HG03039 (cell line): Measurements from ENCODE around the gene FTCD.
"Not testable (repeated sequence)": the region's sequence is repeated elsewhere in the genome, so short reads cannot be mapped to it uniquely, and the experiment has no call there.

Experiments used
- ATAC-seq: cut with Tn5 transposase; IDR thresholded peaks from one replicate; pipeline ENCODE4 v1.9.1; 2021; ENCODE audit warnings: mild to moderate bottlenecking, moderate library complexity; ENCODE audit not compliant: unreplicated experiment

Gene FTCD

GRCh38 chr21:46154155-46154954 lies 1.0 kb downstream of the FTCD start:
- ATAC-seq: no peak

DNA sequence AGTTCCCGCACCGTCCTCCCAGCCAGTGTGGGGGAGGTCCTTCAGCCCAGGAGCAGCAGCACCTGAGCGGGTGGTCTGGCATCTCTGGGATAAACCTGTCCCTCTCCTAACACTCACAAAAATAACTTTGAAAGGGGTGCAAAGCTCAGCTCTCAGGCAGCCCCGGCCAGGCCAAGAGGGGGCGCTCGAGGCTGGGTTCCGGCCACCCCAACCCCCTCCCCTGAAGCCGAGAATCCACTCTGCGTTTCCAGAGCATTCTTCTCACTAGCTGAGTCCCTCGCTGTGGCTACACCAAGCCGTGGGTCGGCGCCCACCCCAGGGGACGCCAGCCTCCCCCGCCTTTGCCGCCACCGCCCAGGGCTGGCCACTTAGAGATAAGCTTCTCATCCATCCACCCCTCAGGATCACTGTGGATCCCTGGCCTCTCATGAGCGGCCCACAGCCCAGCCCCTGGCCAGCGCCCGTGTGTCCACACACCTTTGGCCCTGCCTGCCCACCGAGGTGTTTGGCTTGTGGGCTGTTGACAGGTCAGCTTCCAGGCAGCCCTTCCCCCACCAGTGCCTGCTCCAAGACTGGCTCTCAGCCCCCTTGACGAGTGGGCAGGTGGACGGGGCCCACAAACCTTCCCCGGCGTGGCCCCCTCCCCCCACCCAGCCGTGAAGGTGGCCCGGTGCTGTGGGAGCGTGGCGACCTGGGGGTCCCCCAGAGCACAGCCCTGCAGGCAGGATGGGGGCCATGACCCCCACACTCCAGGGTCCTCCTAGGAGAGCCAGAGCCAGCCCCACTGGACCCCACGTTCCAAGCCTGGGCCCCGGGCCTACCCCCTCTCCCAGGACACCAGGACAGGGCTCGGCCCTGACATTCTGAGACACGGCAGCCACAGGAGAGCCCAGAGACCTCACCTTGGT lies 1.9 kb downstream of the FTCD start:
- no peak for ATAC-seq

DNA sequence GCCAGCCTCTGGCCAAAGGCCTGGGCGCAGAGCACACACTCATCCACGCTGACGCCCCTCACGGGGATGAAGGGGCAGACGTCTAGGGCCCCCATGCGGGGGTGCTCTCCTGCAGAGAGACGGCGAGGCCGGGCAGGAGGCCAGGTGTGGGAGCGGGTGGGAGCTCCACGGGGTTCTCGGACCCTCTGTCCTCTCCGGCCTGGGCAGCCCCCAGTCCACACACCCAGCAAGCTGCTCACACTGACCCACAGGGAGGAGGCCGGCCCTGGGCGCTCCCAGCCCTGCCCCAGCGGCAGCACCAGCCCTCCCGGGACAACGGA lies 2.5 kb downstream of the FTCD start:
- no peak for ATAC-seq

DNA sequence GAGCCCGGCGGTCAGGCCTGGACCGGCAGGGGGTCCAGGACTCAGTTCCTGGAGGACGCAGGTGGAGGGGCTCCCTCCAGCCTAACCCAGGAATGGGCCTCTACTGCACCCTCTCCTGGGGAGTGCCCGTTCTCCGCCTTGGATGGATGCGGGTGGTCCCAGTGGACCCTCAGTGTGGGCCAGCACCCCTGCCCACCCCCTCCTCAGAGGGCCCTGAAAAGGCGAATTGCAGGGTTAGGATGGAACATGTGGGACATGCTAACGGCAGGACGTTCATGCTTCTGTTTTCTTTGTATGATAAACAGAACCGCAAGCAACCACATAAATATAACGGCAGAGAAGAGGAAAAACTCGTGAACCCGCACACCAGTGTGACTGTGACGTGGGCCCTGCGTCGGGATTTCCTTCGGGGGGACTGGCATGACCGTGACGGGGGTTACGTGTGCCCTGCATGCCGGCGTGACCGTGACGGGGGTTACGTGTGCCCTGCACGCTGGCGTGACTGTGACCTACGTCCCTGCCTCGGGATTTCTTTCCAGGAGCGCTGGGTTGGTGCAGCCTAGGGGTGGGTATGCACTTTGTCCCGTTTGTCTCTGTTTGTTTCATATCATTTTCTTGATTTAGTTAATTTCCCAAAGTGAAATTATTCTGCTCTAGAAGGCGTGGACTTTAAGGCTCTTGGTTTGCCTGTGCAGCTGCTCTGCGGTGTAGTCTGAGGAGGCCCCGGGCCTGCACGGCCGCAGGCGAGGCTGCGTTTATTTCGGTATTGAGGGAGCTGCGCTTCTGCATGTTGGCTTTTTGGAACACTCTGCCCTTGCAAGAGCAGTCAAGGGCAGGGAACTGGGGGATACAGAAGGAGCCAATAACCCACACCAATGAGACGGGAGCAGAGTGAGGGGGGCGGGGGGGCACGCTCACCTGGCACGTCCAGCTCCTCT lies 3.1 kb downstream of the FTCD start:
- no peak for ATAC-seq

DNA sequence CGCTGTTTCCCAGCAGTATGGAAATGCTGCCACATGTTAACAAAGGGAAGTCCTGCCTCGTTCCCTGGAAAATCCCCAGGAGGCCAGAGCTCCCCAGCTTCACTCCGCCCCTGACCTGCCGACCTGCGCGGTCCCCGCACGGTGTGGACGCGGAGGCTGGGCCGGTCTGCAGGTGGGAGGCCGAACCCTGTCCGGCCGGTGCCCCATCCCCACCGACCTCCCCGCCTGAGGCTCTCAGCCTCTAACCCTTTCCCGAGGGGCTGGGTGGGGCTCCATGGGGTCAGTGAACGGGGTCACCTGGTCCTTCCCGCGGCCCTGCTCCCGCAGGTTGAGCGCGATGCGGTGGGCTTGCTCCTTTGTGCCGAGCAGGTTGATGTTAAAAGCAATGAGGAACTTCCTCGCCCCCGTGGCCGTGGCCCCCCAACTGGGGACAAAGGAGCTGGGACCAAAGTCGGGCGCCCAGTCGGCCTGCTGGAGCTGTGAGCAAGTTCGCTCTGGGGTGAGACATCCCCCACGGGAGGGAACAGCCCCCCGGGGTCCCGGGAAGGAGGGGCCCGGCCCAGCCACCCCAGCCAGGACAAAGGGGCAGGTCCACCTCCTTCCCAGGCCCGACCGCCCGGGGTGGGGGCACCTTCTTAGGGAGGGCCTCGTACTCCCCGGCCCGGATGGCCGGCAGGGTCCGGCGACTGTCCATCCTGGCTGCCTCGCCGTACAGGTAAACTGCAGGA lies 4.0 kb downstream of the FTCD start:
- no peak for ATAC-seq

GRCh38 chr21:46150491-46151121 lies 4.8 kb downstream of the FTCD start:
- ATAC-seq: no peak

GRCh38 chr21:46150073-46150472 lies 5.3 kb downstream of the FTCD start:
- ATAC-seq: no peak

DNA sequence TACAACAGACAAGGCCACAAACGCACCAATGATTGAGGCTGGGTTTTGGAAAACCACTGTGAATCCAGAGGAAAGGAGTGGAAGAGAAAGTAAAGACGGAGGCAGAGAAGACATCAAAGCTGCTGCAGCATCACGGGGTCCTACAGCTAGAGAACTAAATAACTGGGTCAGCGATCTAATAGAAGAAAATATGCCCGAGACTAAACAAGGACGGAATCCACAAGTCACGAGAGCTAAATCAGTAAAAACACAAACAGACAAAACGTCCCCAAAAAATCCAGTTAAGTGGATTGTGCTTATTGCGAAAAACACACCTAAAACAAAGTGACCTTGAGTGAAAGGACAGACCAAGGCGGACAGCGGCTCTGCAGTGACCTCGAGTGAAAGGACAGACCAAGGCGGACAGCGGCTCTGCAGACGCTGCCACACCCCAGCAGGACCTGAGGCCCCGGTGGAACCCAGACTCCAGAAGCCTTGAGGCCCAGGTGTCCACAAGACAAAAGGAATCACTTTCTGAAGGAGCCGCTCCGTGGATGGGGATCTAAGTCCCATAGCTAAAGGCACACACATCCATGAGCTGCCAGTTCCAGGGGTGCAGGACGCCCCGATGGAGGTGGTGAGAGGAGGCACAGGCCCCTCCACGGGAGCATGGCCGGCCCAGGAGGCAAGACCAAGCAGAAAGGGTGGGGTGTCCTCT lies 6.0 kb downstream of the FTCD start:
- no peak for ATAC-seq

GRCh38 chr21:46148106-46148505 lies 7.3 kb downstream of the FTCD start:
- ATAC-seq: no peak

GRCh38 chr21:46147429-46147828 lies 8.0 kb downstream of the FTCD start:
- ATAC-seq: not testable (repeated sequence)

- ATAC-seq: no peak
Measured at GRCh38 chr21:46146856-46147255, 8.5 kb downstream of the FTCD start.

DNA sequence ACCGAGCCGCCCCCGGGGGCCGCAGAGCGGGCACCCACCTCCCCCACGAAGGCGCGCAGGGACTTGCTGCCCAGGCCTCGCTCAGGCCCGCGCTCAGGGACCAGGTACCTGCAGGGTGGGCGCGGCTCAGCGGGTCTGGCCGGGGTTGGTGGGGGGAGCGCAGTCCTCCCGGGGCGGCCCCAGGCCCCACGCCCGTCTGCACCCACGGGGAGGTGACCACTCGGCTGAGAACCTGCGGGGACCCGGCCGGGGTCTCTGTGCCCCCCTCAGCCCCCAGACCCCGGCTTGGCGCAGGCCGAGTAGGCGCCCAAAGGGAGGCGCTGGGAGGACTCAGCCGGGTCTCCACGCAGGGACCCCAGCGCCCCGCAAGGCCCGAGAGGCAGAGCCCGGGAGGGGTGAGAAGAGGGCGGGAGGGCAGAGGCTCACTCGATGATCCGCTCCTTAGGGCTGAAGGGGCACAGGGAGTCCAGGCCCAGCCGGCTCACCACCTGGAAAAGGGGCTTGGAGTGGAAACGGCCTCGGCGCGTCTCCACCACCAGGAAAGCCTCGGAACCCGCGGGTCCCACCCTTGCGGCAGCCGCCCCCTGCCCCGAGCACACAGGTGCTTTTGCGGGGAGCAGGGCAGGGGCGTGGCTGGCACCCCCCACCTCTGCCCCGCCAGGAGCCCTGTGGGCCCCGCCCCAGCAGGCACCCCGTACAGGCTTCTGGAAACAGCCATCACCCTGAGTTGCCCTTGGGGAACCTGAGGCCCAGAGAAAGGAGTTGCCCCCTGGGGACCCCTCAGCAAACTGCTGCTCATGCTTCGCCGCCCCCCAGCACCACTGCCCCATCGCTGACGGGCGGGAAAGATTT lies 9.3 kb downstream of the FTCD start:
- ATAC-seq: no peak

DNA sequence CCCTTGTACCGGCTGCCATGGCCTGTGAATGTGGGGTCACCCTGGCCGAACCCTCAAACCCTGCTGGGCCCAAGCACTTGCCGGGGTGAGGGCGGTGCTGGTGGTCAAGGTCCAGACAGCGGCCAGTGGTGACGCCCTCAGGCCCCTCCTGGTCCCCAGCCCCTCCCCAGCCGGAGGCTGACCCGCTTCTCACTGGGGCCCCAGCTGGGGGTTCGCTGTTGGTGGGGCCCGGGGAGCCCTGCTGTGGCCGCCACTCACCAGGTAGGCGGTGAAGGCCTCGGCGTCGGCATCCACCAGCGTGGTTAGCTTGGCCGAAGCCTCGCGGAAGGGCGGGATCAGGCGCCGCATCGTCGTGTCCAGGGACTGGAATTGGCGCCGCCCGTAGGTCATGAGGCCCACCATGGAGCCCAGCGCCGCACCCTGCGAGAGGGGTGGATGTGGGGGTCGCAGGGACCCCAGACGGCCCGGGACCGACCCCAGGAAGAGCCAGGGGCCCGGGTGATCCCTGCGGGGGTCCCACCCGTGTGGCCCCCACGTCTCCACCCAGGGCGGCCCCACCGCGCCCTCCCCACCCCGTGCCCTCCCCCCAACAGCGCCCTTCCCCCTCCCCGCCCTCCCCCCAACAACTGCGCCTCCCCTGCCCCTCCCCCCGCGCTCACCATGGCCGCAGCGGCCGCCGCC lies 10.1 kb downstream of the FTCD start:
- ATAC-seq: no peak

- no peak for ATAC-seq
Measured at GRCh38 chr21:46144464-46145070, 10.8 kb downstream of the FTCD start.

DNA sequence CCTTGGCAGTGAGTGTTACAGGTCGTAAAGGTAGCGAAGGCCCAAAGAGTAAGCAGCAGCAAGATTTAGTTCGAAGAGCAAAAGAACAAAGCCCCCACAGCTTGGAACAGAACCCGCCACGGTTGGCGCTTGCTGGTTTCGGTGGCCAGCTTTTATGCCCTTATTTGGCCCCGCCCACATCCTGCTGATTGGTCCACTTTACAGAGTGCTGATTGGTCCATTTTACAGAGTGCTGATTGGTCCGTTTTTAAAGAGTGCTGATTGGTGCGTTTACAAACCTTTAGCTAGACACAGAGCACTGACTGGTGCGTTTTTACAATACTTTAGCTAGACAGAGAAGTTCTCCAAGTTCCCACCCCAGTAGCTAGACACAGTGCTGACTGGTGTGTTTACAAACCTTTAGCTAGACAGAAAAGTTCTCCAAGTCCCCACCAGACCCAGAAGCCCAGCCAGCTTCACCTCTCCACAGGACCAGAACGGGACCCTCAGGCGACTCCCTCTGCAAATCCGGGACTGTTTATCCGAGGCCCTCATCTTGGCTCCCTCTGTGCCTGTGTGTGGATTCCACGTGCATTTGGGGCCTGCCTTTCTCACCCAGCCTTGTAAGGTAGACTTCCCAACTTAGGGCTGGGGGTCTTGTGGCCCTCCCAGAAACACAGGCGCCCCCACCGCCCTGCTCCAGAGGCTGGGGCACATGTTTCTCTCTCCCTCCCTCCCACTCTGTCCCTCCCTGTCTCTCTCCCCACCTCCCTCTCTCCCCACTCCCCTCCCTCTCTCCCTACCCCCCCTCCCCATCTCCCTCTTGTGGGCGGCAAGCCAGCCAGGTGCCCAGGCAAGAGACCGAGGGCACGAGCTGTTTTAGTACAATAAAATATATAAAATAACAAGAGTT lies 12.6 kb downstream of the FTCD start:
- no peak for ATAC-seq

- ATAC-seq: no peak
Measured at GRCh38 chr21:46141767-46142581, 13.4 kb downstream of the FTCD start.
